Liver (tissue), 3 donors: ENCODE data around the gene TMEM151B.
"Not testable (repeated sequence)": the region's sequence is repeated elsewhere in the genome, so short reads cannot be mapped to it uniquely, and the experiment has no call there.

Source experiments
- RAD21 ChIP-seq, 2 donors: IDR thresholded peaks; 2 replicates each; pipeline ENCODE4 v1.6.1; 2016; ENCODE audit warnings: antibody characterized with exemption in 2 of 2, mild to moderate bottlenecking in 2 of 2
- TF ChIP-seq, protein P1 (sequence below): fragments of 150-350 bp; IDR thresholded peaks from 2 replicates; pipeline ENCODE4 v1.5.1; 2017; ENCODE audit warnings: improper control_type of control experiment, low read depth, low read length; ENCODE audit not compliant: missing input control
- TF ChIP-seq, protein P2 (sequence below): IDR thresholded peaks from 2 replicates; pipeline ENCODE4 v1.6.1; 2016; ENCODE audit warnings: antibody characterized with exemption, mild to moderate bottlenecking
- donor health status: healthy.
- donor health status: healthy.

DNA sequence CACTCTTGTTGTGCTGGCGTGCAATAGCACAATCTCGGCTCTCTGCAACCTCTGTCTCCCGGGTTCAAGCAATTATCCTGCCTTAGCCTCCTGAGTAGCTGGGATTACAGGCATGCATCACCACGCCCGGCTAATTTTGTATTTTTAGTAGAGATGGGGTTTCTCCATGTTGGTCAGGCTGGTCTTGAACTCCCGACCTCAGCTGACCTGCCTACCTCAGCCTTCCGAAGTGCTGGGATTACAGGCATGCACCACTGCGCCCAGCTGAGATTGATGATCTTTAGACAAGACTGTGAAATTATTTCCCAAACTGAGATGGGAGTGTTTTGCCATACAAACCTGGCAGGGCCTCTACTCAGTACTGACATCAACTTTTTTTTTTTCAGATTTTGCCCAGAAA lies 44.4 kb downstream of the TMEM151B start:
- TF ChIP-seq, protein P1, sequence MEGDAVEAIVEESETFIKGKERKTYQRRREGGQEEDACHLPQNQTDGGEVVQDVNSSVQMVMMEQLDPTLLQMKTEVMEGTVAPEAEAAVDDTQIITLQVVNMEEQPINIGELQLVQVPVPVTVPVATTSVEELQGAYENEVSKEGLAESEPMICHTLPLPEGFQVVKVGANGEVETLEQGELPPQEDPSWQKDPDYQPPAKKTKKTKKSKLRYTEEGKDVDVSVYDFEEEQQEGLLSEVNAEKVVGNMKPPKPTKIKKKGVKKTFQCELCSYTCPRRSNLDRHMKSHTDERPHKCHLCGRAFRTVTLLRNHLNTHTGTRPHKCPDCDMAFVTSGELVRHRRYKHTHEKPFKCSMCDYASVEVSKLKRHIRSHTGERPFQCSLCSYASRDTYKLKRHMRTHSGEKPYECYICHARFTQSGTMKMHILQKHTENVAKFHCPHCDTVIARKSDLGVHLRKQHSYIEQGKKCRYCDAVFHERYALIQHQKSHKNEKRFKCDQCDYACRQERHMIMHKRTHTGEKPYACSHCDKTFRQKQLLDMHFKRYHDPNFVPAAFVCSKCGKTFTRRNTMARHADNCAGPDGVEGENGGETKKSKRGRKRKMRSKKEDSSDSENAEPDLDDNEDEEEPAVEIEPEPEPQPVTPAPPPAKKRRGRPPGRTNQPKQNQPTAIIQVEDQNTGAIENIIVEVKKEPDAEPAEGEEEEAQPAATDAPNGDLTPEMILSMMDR = not testable (repeated sequence)
- TF ChIP-seq, protein P2, sequence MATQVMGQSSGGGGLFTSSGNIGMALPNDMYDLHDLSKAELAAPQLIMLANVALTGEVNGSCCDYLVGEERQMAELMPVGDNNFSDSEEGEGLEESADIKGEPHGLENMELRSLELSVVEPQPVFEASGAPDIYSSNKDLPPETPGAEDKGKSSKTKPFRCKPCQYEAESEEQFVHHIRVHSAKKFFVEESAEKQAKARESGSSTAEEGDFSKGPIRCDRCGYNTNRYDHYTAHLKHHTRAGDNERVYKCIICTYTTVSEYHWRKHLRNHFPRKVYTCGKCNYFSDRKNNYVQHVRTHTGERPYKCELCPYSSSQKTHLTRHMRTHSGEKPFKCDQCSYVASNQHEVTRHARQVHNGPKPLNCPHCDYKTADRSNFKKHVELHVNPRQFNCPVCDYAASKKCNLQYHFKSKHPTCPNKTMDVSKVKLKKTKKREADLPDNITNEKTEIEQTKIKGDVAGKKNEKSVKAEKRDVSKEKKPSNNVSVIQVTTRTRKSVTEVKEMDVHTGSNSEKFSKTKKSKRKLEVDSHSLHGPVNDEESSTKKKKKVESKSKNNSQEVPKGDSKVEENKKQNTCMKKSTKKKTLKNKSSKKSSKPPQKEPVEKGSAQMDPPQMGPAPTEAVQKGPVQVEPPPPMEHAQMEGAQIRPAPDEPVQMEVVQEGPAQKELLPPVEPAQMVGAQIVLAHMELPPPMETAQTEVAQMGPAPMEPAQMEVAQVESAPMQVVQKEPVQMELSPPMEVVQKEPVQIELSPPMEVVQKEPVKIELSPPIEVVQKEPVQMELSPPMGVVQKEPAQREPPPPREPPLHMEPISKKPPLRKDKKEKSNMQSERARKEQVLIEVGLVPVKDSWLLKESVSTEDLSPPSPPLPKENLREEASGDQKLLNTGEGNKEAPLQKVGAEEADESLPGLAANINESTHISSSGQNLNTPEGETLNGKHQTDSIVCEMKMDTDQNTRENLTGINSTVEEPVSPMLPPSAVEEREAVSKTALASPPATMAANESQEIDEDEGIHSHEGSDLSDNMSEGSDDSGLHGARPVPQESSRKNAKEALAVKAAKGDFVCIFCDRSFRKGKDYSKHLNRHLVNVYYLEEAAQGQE = not testable (repeated sequence)
- TF ChIP-seq RAD21 (IDR thresholded peaks at IDR 0.05) = not testable (repeated sequence)
